ENCODE measurements around the gene CRYGD. TPM values are rescaled to one million over a fixed set of nuclear protein-coding genes. Genes with fewer than 3 reads are reported as not detected.
"Not testable (repeated sequence)": the region's sequence is repeated elsewhere in the genome, so short reads cannot be mapped to it uniquely, and the experiment has no call there.

The CRYGD gene
- polyA plus RNA-seq (ENCODE audit: insufficient read length): not detected
- long read RNA-seq, donor 1: 0 reads
- long read RNA-seq, donor 2: 0 reads
- long read RNA-seq, donor 3: 0 reads
- long read RNA-seq, donor 4: 0 reads
- long read RNA-seq, donor 5: 0 reads
- long read RNA-seq, donor 6: 0 reads
- long read RNA-seq, donor 7: 0 reads
- long read RNA-seq, donor 8: 0 reads

DNA sequence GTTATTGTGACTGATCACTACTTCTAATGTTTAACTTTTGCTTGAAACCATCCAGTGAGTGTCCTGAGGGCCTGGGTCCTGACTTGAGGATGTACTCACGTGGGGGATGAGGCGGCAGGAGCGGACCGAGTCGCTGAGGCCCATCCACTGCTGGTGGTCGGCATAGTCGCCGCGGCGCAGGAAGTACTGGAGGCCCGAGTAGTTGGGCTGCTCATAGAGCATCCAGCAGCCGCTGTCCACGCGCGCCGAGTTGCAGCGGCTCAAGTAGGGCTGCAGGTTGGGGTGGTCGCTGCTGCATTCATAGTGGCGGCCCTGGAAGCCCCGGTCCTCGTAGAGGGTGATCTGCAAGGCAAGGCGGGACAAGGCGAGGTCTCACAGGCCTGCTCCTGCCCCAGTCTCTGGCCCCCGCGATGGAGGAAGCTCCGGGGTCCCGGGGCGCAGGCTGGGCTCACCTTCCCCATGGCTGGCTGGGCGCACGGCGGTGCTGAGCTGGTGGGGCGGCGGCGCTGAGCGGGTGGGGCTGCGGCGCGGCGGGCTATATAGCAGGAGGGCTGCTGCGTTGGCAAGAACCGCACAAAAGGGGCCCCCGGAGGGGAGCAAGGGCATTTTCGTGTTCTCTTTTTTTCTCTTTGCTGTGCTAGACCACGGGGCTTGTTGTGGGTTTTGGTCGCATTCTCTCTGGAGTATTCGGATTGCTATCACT, at the start of gene CRYGD:
Gene CRYGD (minus strand): TSS at position 512 of the 703 bp plus-strand sequence. CDS start 51 bp downstream, at position 461.
- not testable (repeated sequence) for DNase-seq

DNA sequence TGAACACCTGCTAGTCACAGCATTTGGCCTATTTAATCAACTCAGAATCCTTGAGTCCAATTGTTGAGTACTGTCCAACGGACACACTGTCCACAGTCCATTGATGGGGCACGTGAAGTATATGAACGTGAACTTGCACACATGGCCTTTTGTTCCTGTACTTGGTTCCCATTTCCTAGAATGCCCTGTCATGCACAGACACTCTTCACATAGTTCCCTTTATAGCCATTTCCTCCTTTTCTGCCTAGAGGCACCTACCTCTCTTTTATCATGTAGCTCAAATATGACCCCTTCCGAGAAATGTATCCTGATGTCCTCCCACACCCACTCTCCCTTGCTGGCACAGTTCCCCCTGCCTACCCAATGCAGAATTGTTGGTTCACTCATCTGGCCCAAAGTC, 47.8 kb upstream of the CRYGD start:
- no peak for DNase-seq

DNA sequence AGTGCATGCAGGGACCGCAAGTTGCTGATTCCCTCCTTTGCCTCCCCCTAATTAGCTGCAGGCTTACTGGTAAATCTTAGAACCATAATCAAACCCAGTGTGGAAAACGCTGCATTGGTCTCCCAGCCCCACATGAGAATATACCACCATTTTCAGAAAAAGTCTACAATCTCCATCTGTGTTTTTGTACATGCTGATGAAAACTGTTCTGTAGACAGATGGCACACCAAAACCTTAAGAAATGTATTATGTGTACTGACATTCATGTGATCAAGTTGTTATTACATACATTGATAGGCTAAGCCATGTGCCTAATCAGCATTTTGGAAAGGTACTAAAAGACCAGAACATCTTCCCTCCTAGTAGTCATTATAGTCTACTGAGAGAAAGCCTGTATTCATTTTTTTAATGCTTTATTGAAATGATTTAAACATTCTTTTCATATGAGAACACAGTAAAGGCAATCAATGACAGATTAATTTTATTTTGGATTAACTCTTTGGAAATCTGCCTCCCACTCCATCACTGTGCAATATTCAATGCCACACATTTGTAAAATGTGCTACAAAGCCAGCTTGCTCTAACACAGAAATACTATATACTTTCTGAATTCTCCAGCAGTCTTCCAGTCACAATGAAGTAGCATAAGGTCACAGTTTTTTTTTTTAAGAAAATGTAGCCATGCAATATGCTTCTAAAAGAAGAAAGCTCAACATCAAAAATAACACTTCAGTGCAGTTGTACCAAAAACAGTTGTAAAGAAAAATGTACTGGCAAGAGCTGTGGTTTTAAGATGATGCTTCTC, 40.8 kb upstream of the CRYGD start:
- no peak for DNase-seq

DNA sequence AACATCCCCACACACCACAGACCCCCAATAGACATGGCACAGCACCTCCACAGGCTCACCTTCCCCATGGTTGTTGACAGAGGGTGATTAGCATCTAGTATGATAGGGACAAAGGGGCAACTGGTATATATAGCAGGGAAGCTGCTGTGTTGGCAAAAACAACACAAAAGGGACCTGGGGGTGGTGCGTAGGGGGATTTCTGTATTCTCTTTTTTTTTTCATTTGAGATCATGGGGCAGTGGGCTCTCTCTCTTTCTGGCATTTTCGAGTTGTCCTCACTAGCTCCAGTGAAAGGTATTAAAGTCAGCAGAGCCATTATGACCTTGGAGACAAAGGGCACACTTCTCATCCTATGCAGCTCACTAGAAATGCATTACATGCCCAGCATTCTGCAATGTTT, 39.2 kb upstream of the CRYGD start, which contains the start of gene CRYGA:
Gene CRYGA (minus strand): TSS at position 101 of the 400 bp plus-strand sequence. CDS start 33 bp downstream, at position 68.
- DNase-seq: no peak

DNA sequence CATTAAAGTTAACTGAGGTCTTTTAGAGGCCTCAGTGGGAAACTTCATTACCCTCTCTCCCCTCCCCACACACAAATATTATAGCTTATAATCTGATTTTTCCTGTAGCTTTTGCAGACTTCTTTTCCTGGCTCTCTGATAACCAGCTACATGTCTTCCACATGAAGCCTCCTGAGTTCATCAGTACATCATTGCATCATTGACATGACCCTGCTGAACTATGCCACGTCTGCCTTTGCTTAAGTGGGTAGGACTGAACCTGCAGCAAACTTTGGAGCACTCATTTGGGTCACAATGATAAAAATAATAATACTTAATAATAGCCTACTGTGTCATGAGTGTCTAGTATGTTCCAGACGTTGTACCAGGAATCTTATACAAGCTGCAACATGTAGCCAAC, 32.1 kb upstream of the CRYGD start:
- no peak for DNase-seq

DNA sequence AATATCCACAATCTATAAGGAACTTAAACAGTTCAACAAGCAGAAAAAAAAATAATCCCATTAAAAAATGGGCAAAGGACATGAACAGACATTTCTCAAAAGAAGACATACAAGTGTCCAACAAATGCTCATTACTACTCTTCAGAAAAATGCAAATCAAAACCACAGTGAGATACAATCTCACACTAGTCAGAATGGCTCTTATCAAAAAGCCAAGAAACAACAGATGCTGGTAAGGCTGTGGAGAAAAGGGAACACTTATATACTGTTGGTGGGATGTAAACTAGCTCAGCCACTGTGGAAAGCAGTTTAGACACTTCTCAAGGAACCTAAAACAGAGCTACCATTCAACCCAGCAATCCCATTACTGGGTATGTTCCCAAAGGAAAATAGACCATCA, 28.8 kb upstream of the CRYGD start:
- DNase-seq: no peak

DNA sequence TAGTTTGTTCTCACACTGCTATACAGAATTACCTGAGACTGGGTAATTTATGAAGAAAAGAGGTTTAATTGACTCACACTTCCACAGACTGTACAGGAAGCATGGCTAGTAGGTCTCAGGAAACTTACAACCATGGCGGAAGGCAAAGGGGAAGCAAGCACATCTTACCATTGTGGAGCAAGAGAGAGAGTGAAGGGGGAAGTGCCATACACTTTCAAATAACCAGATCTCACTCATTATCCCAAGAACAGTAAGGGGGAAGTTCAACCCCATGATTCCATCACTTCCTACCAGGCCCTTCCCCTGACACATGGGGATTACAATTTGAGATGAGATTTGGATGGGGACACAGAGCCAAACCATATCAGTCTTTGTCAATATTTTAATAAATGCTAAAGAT, 26.6 kb upstream of the CRYGD start:
- no peak for DNase-seq

- no peak for DNase-seq
These were observed 25.8 kb upstream of the CRYGD start for GRCh38 chr2:208150094-208150493.

- no peak for DNase-seq
These were observed 24.5 kb upstream of the CRYGD start for GRCh38 chr2:208148803-208149202.

- DNase-seq: no peak
These were observed 23.4 kb upstream of the CRYGD start for GRCh38 chr2:208147759-208148158.

DNA sequence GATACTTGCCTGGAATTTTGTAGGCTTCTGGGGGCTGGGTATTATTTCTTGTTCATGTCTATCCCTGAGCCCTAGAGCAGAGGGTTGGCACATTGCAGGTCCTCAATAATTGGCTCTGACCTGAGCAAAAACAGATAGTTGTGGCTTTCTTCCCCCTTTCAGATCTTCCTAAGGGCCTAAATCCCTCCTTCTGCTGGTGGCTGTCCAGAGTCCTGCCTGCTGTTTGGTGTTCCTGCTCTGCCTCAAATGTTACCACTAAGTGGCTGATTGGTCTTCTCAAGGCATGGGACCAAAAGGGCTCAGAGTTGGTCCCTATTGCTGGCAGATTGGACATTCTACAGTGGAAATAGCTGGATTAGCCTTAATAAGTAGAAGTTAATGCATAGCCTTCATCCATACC, 22.7 kb upstream of the CRYGD start:
- DNase-seq: no peak

GRCh38 chr2:208146006-208146405, 21.7 kb upstream of the CRYGD start, which contains the start of gene CRYGB:
CRYGB (minus strand) TSS chr2:208146158; CDS start chr2:208146120, 38 bp downstream.
- no peak for DNase-seq

GRCh38 chr2:208142925-208143799, 18.8 kb upstream of the CRYGD start:
- no peak for DNase-seq

- no peak for DNase-seq
These were observed 18.1 kb upstream of the CRYGD start for GRCh38 chr2:208142240-208142924.

DNA sequence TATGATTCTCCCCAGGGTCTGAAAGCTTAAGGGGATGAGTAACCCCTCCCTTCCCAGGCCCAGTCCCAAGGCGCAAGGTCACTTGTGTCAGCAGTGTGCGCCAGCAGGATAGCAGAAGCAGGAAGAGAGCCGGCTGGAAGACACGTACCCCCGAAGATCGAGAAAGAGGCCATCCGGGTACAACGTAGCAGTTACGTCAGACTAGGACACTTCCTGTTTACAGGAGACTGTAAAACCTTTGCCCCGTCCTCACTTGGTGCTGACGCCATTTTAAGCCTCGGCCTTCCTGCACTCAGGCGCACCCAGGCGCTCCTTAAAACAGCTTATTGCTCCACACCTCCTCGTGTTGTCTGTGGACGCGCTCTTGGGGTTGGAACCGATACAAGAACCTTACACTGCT, 15.1 kb upstream of the CRYGD start:
- DNase-seq: no peak

GRCh38 chr2:208138334-208138733, 14.0 kb upstream of the CRYGD start:
- DNase-seq: not testable (repeated sequence)

GRCh38 chr2:208136716-208137094, 12.4 kb upstream of the CRYGD start:
- no peak for DNase-seq

- no peak for DNase-seq
These were observed 11.7 kb upstream of the CRYGD start for GRCh38 chr2:208135794-208136715.

DNA sequence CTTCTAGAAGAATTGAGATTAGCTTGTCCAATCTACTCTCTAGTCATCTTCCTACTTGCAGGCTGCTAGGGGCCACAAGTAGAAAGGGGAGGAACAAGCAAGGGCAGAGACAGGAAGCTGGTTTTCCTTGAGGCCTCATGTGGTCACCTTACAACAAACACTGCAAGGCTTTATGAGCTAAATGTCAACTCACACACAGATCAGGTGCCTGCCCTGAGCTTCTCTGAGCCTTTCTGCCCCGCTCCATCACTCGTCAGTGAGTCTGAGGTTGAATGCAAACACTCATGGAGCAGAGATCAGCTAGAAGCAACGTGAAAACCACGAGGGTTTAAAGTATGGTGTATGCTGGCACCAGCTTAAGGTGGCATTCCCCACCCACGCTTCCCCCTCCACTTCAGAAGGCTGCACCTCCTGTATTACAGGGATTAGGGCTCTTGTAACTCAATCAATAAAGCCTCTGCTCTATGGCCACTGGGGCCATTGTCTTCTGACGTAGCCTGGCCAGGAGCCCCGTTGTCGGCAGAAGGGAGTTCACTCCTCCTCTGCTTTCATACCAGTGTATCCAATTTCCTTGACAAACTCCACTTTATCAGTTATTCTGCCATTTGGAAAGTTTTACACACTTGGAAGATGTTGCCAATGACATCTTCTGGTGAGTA, 10.7 kb upstream of the CRYGD start:
- DNase-seq: no peak

DNA sequence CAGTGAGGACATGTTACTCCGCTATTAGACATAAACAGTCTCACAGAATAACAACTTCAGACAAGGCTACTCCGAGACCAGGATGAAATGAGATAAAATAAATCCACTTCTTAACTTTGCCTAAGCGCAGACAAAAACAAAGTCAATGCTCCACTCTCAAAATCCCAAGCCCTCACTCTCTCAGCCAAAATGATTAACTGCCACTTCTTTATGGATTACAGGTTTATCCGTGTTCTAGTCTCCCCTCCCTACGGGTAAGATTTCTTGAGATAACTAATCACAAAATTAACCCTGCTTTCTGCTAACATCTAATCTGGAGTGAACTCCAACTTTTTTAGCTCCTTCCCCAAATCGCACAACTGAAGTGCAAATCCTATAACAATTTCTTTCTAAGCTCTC, 6.4 kb upstream of the CRYGD start:
- DNase-seq: no peak

All from left kidney (tissue), 8 donors.